HEK293T (cell line): ENCODE measurements around the gene ESRP2.

Source experiments
- CTCF ChIA-PET: fragments of 350-600 bp; formaldehyde crosslinking; extraction: SDS; loops from one replicate; lab custom pipeline; 2021; ENCODE audit warnings: antibody characterized with exemption, inconsistent platforms; lab: Yijun Ruan, JAX
- POLR2A ChIA-PET: fragments of 350-600 bp; formaldehyde crosslinking; extraction: SDS; loops from one replicate; lab custom pipeline; 2020; ENCODE audit warnings: antibody characterized with exemption, inconsistent platforms; lab: Yijun Ruan, JAX
- DNase-seq: peaks from one replicate; pipeline ENCODE4 v3.0.0; 2012; ENCODE audit warnings: mixed read lengths; ENCODE audit errors: extremely low spot score
- ARNT ChIP-seq: fragments of 450-650 bp; IDR thresholded peaks from 2 replicates; pipeline ENCODE4 v1.6.1; 2017; ENCODE audit warnings: mild to moderate bottlenecking
- BHLHE40 ChIP-seq: fragments of 450-650 bp; IDR thresholded peaks from 2 replicates; pipeline ENCODE4 v1.6.1; 2016; ENCODE audit warnings: mild to moderate bottlenecking, moderate library complexity, borderline replicate concordance
- CTBP1 ChIP-seq: fragments of 450-650 bp; IDR thresholded peaks from 2 replicates; pipeline ENCODE4 v1.6.1; 2016; ENCODE audit warnings: borderline replicate concordance
- ELF4 ChIP-seq: fragments of 450-650 bp; IDR thresholded peaks from 2 replicates; pipeline ENCODE4 v1.6.1; 2017; ENCODE audit warnings: antibody characterized with exemption
- FOXA1 ChIP-seq: fragments of 450-650 bp; IDR thresholded peaks from 2 replicates; pipeline ENCODE4 v1.6.1; 2016; ENCODE audit warnings: mild to moderate bottlenecking
- FOXM1 ChIP-seq: fragments of 450-650 bp; IDR thresholded peaks from 2 replicates; pipeline ENCODE4 v1.6.1; 2017; ENCODE audit warnings: mild to moderate bottlenecking, borderline replicate concordance
- HDGF ChIP-seq: fragments of 450-650 bp; IDR thresholded peaks from 2 replicates; pipeline ENCODE4 v1.6.1; 2017; ENCODE audit warnings: antibody characterized with exemption, borderline replicate concordance
- L3MBTL2 ChIP-seq: fragments of 450-650 bp; conservative IDR thresholded peaks from 2 replicates; pipeline ENCODE4 v1.6.1; 2016; ENCODE audit warnings: mild to moderate bottlenecking
- NFRKB ChIP-seq: fragments of 450-650 bp; IDR thresholded peaks from 2 replicates; pipeline ENCODE4 v1.6.1; 2016; ENCODE audit warnings: mild to moderate bottlenecking, moderate library complexity
- SP1 ChIP-seq: fragments of 450-650 bp; IDR thresholded peaks from 2 replicates; pipeline ENCODE4 v1.6.1; 2017
- SUZ12 ChIP-seq: fragments of 450-650 bp; IDR thresholded peaks from 2 replicates; pipeline ENCODE4 v1.6.1; 2016; ENCODE audit warnings: mild to moderate bottlenecking
- TARDBP ChIP-seq: fragments of 450-650 bp; IDR thresholded peaks from 2 replicates; pipeline ENCODE4 v1.6.1; 2016
- ZNF384 ChIP-seq: fragments of 450-650 bp; IDR thresholded peaks from 2 replicates; pipeline ENCODE4 v1.6.1; 2016
- TF ChIP-seq, protein P1 (sequence below): fragments of 450-650 bp; IDR thresholded peaks from 2 replicates; pipeline ENCODE4 v1.6.1; 2016

ESRP2 gene

DNA sequence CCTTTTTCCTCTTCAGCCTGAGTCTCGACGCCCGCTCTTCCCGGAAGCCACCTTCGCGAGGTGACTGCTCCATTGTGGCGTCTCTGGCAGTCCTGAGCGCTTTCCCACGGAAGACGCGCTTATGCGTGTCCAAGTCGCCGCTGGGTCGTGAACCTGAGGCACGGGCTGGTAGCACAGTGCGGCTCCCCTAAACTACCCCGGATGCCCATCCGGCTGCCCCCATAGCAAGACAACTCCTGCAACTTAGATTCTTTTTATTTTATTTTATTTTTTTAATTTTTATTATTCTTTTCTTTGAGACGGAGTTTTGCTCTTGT lies 2.1 kb upstream of the ESRP2 start:
- ChIA-PET CTCF (interaction anchor here (1.6 kb wide), 2 partner anchors 24 to 26 kb away, joined by 4 to 5 read pairs; partner anchors contain the start of gene SLC7A6), POLR2A (interaction anchor here (0.6 to 2.2 kb wide), 7 partner anchors 10 to 251 kb away, joined by 3 to 23 read pairs (median 3); partner anchors contain the start of genes NFATC3, PRMT7 and SLC7A6OS)
- no peak for TF ChIP-seq TARDBP
- peak; percentile 68 for TF ChIP-seq L3MBTL2
- no peak for DNase-seq

DNA sequence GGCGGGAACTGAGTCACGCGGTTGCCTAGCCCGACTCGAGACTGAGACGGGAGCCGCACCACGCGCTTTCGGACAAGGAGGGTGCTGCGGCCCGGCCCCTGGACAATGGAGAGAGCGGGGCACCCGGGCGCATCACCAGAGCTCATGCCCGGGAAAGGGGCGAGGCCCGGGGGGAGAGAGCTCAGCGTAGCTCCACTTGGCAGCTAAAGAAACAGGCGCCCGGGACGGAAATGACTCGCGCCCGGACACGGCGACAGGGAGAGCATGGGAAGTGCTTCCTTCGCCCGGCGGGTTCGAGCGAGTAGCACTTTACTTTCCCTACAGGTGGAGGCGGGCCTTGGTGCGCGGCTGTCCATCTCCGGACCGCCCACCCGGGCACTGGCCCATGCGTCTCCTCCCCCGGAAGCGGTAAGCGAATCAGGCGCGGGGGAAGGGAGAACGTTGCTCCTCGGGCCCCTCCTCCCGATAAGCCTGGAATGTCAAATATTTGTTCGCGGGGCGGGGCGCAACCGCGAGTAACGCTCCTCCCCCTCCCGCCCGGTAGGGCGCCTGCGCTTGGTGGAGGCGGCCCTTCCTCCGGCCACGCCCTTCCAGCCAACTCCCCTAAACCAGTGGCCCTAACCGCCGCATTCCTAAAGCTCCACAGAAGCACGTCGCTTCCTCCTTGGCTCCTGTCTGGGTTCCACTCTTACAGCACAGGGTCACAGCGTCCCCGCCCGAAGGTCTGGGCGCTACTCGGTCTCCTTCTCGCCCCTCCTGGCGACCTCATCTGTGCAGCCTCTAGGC lies 1.5 kb upstream of the ESRP2 start:
- POLR2A ChIA-PET, result interaction anchor here (0.6 to 2.2 kb wide), 18 partner anchors 8 to 679 kb away, joined by 3 to 23 read pairs (median 3); partner anchors contain the start of genes NFATC3, PLA2G15, PRMT7 and SLC7A6
- DNase-seq, result peak; percentile 97

DNA sequence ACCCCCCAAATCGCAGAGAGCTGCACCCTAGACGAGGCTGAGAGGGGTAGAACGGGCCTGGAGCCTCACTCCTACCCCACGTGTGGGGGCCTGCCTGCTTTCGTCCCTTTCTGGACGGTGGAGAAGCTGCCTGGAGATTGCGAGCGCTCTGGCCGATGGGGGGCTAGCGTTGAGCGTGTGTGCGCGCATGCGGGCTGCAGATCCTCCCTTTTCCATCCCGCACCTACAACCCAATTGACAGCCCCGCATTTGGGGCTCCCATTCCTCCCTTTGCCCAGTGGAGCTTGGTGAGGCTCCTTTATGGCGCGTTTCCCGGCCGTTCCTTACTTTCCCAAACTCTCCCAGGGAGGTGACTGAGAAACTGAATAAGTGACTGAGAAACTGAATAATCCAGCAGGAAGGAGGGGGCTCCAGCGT lies 907 bp upstream of the ESRP2 start:
- ChIA-PET CTCF (interaction anchor here (1.6 kb wide), 2 partner anchors 25 to 27 kb away, joined by 4 to 5 read pairs; partner anchors contain the start of gene SLC7A6), POLR2A (interaction anchor here (0.6 to 2.2 kb wide), 11 partner anchors 9 to 678 kb away, joined by 3 to 23 read pairs (median 3); partner anchors contain the start of genes NFATC3, PRMT7, SLC7A6 and SLC7A6OS)
- TF ChIP-seq ELF4 (no peak), SUZ12 (no peak), HDGF (no peak), FOXM1 (no peak), NFRKB (no peak), ZNF384 (no peak), FOXA1 (no peak)
- no peak for DNase-seq

More for the DNA sequence above, 1.5 kb upstream of the ESRP2 start:
- TF ChIP-seq L3MBTL2, result peak; percentile 88
- TF ChIP-seq SUZ12, result no peak
- TF ChIP-seq, protein P1, sequence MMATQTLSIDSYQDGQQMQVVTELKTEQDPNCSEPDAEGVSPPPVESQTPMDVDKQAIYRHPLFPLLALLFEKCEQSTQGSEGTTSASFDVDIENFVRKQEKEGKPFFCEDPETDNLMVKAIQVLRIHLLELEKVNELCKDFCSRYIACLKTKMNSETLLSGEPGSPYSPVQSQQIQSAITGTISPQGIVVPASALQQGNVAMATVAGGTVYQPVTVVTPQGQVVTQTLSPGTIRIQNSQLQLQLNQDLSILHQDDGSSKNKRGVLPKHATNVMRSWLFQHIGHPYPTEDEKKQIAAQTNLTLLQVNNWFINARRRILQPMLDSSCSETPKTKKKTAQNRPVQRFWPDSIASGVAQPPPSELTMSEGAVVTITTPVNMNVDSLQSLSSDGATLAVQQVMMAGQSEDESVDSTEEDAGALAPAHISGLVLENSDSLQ, result peak; percentile 97
- CTCF ChIA-PET, result interaction anchor here (1.6 kb wide), 2 partner anchors 24 to 27 kb away, joined by 4 to 5 read pairs; partner anchors contain the start of gene SLC7A6

DNA sequence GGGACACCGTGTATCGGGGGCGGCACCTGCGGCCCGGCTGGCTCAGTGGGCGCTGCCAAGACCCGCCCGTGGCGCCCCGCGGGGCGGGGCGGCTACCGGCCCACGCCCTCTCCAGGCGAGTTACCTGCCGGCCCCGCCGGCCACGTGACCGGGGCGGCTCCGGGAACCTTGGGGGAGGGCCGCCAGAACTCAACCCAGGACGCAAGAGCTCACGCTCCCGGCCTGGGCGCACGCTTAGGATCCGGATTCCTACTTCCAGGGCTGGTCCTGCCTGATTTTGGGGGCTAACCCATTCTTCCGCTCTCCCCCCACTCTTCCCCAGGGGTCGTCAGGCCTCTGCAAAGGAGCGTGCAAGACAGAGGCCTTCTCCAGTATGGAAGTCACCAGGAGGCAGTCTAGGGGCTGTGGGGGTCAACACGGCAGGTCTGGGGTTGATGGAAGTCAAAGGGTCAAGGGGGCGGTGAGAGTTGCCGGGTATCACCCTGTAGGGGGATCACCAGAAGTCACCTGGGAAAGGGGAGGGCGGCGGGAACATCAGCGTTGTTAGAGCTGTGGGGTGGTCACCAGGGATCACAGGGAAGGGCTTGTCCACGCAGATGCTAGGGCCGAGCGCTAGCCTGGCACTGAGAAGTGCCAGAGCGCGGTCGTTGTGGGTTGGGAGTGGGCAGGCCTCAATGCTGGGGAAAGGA lies 354 bp upstream of the ESRP2 start:
- POLR2A ChIA-PET, result interaction anchor here (1.2 to 2.2 kb wide), 7 partner anchors 8 to 151 kb away, joined by 3 to 23 read pairs (median 7); partner anchors contain the start of genes NFATC3, PRMT7, SLC7A6 and SLC7A6OS
- TF ChIP-seq SUZ12, result no peak
- TF ChIP-seq, protein P1, result no peak
- TF ChIP-seq CTBP1, result no peak
- TF ChIP-seq L3MBTL2, result no peak
- DNase-seq, result no peak
- CTCF ChIA-PET, result interaction anchor here (1.6 kb wide), 1 partner anchor 25 kb away, joined by 4 read pairs; no protein-coding TSS in a partner anchor

DNA sequence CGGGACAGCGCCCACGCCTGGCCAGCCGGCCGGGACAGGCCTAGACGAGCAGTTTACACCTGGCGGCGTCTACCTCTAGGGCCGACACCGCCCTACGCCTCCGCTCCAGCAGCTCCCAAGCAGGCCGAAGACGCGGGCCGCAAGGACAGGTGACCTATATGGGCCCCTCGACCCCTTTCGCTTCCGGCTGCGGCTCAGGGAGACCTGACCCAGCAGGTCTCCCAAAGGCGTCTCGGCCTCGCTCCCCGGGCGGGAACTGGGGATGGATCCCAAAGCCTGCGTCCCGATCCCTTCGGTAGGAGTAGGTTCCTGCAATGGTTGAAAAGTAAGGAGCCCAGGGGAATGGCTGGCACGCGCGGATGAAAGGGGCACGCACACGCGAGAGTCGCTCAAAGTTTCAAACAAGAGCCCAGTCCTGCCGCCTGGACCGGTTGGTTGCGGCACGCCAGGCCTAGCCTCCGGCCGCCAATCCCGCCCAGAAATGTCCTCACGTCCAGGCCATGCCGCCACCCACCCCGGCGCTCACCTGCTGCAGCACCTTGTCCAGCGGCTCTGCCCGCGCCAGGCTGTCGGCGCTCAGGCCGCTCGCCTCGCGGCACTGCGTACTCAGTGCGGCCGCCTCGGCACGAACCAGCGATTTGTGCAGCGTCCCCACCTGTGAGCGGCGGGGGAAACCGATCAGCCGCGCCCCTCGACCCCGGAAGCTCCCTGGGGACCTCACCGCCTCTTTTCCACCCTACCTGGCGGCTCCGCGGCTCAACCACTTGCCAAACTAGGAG lies 630 bp downstream of the ESRP2 start:
- DNase-seq, result no peak
- CTCF ChIA-PET, result interaction anchor here (1.3 kb wide), 1 partner anchor 142 kb away, joined by 7 read pairs; no protein-coding TSS in a partner anchor
- POLR2A ChIA-PET, result interaction anchor here (1.2 to 2.2 kb wide), 3 partner anchors 76 to 150 kb away, joined by 4 to 8 read pairs (median 4); partner anchors contain the start of genes NFATC3, PRMT7 and SLC7A6OS
- TF ChIP-seq ARNT (no peak), L3MBTL2 (0 out of 2 replicates have a peak, but pooled peaks have one; percentile 11)

DNA sequence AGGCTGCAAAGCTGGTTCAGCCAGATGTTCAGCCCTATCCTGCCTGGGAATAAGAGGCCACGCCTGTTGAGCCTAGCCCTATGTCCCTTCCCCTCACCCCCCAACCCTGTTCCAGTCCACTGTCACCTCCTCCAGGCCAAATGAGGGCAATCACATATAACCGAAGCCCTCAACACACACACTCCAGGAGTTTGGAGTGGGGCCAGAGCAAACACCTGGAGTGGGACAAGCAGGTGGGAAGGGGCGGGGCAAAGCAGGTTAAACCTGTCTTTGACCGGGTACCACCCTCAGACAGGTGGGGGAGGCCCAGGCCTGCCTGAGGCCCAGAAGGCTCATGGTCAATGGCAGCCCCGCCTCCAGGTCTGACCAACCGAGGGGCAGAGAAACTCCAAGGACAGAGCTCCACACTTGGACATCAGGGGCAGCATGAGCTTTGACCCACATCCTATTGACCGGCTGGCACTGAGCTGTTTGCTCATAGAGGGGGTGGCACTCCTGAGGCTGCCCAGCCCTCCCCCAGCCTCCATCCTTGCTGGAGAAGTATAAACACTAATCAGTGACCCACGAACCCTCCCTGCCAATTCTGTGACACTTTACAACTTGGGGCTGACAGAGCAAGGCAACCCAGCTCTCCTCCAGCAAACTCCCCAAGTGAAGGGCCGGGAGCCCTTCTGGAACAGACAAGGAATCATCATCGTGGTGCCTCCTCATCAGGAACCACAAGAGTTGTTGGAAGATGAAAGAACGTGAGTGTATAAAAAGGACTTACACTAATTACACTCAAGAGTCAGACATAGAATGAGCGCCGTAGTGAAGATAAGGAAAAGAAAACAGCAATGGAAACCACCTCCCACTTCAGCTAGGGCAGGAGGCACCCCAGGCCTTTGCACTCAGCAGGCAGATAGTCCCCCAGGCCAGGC lies 1.5 kb downstream of the ESRP2 start:
- TF ChIP-seq BHLHE40 (no peak), ELF4 (no peak)
- ChIA-PET POLR2A (no interaction called here), CTCF (interaction anchor here (1.3 kb wide), 1 partner anchor 141 kb away, joined by 7 read pairs; no protein-coding TSS in a partner anchor)
- DNase-seq, result no peak

DNA sequence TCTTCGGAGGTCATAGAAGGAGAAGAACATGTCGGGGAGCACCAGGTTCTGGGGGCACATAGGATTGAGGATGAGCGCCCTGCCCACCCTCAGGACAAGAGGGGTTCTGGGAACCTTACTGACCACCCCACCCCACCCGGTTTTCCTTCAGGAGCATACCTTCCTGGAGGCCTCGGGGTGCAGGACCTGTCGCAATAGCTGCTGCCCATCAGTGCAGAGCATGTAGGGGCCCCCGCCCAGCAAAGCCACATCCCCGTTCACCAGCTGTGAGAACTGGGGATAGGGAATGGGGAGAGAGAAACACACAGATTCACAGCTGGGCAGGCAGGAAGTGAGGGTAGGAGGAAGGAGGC lies 2.1 kb downstream of the ESRP2 start:
- DNase-seq, result no peak
- POLR2A ChIA-PET, result no interaction called here
- CTCF ChIA-PET, result interaction anchor here (1.3 kb wide), 1 partner anchor 141 kb away, joined by 7 read pairs; no protein-coding TSS in a partner anchor
- TF ChIP-seq TARDBP, result no peak
- no peak for TF ChIP-seq FOXM1
- TF ChIP-seq ZNF384, result no peak
- no peak for TF ChIP-seq FOXA1
- no peak for TF ChIP-seq ELF4
- no peak for TF ChIP-seq NFRKB
- no peak for TF ChIP-seq SP1
- TF ChIP-seq, protein P1, result no peak
